ENCODE data around the gene LCORL. TPM values are rescaled to one million over a fixed set of nuclear protein-coding genes. Genes with fewer than 3 reads are reported as not detected.

LCORL gene
- total and polyA plus RNA-seq, 2 donors (not counting 3 experiments of a cell fraction or from before 2014, with no cell fraction given): 2.8 to 23.9 TPM

DNA sequence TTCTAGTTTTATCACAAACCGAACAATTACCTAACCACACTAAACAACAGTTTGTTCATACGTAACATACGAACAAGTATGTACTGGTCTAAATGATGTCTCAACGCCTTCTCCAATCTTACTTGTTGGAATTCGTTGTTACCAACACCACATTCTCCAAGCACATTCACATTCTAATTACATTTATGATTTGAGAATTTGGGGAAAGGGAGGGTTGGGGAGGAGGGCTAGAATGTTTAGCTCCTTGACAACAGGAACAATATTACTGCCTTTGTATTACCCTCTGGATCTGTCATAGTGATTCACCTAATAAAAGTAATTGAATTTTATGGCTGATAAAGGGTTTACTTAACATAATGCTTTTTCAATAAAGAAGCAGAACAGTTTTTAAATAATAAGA lies 24.4 kb downstream of the LCORL start:
- Histone ChIP-seq H3K4me2 (ENCODE audit: insufficient read depth, low read length) (no peak overlapping the region), H2AFZ (ENCODE audit: low read depth, low read length) (no peak overlapping the region), H3K9me1 (replicated peaks; ENCODE audit: control insufficient read depth, extremely low read depth, insufficient read depth, low read length) (peaks cover 3% of the 10 kb centered on the region), H3K4me1 (ENCODE audit: control insufficient read depth, extremely low read depth, insufficient read depth, low read length) (no peaks in the 10 kb centered on the region), H4K20me1 (replicated peaks; ENCODE audit: control insufficient read depth, extremely low read depth, insufficient read depth, low read length) (peaks cover 7% of the 10 kb centered on the region), H3K4me3 (replicated peaks in 1 of 3; ENCODE audit: insufficient read depth in 1 of 3, low read depth in 1 of 3, low read length in 3 of 3) (no peak overlapping the region), H3K9ac (replicated peaks; ENCODE audit: extremely low read depth, insufficient read depth, low read length) (no peak overlapping the region), H3K79me2 (ENCODE audit: control insufficient read depth, insufficient read depth, low read length) (peaks cover 41% of the 10 kb centered on the region), H3K27me3 (ENCODE audit: control insufficient read depth in 2 of 2, insufficient read depth in 2 of 2, low read length in 2 of 2) (no peaks in the 10 kb centered on the region), H3K36me3 (ENCODE audit: control insufficient read depth in 2 of 2, extremely low read depth in 1 of 2, insufficient read depth in 2 of 2, low read length in 2 of 2) (no peaks in the 10 kb centered on the region), H3K27ac (ENCODE audit: insufficient read depth, low read depth, low read length) (no peak overlapping the region), H3K9me3 (replicated peaks; ENCODE audit: control insufficient read depth, insufficient read depth, low read length) (no peaks in the 10 kb centered on the region)
- intact Hi-C loops (cut with micrococcal nuclease) (no loop called here), dilution Hi-C loops (cut with MboI; ENCODE audit: extremely low pct_ligation_motif_present, low sequenced_read_pairs) (no loop called here)
- BruUV-seq (replicated peaks): no TSS peak
- FAIRE-seq (no peak), DNase-seq (ENCODE audit: low read depth, low spot score) (no peak)
- TF ChIP-seq JUN (IDR thresholded peaks at IDR 0.05; ENCODE audit: borderline replicate concordance, insufficient read depth, insufficient read length, low read depth): no peak
- ChIA-PET POLR2A (no interaction called here), CTCF (interaction anchor here (1.3 kb wide), 1 partner anchor 180 kb away, joined by 3 read pairs; no protein-coding TSS in a partner anchor)

DNA sequence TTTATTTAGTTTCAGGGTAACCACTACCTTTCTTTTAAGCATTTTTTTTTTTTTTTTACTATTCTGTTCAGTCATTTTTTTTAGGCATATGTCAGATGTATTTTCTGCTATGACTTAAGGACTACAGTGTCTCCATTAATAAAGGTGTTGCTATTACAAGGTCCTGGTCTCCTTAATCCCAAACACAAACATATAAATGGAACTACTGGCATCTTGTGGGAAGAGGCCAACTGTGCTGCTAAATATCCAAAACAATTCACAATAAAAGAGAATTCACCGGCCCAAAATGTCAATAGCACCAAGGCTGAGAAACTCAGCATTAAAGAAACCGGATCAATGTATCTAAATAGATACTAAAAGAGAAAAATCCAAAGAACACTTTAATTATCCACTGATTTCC lies 26.4 kb downstream of the LCORL start:
- Histone ChIP-seq H3K9me3 (replicated peaks; ENCODE audit: control insufficient read depth, insufficient read depth, low read length) (no peaks in the 10 kb centered on the region), H2AFZ (ENCODE audit: low read depth, low read length) (no peak overlapping the region), H3K9me1 (replicated peaks; ENCODE audit: control insufficient read depth, extremely low read depth, insufficient read depth, low read length) (peaks cover 3% of the 10 kb centered on the region), H4K20me1 (replicated peaks; ENCODE audit: control insufficient read depth, extremely low read depth, insufficient read depth, low read length) (peaks cover 5% of the 10 kb centered on the region), H3K4me1 (ENCODE audit: control insufficient read depth, extremely low read depth, insufficient read depth, low read length) (no peaks in the 10 kb centered on the region), H3K27ac (ENCODE audit: insufficient read depth, low read depth, low read length) (no peak overlapping the region), H3K4me2 (ENCODE audit: insufficient read depth, low read length) (no peak overlapping the region), H3K4me3 (replicated peaks in 1 of 3; ENCODE audit: insufficient read depth in 1 of 3, low read depth in 1 of 3, low read length in 3 of 3) (no peak overlapping the region), H3K27me3 (ENCODE audit: control insufficient read depth in 2 of 2, insufficient read depth in 2 of 2, low read length in 2 of 2) (no peaks in the 10 kb centered on the region), H3K9ac (replicated peaks; ENCODE audit: extremely low read depth, insufficient read depth, low read length) (no peak overlapping the region), H3K79me2 (ENCODE audit: control insufficient read depth, insufficient read depth, low read length) (peaks cover 40% of the 10 kb centered on the region), H3K36me3 (ENCODE audit: control insufficient read depth in 2 of 2, extremely low read depth in 1 of 2, insufficient read depth in 2 of 2, low read length in 2 of 2) (no peaks in the 10 kb centered on the region)
- FAIRE-seq (no peak), DNase-seq (ENCODE audit: low read depth, low spot score) (no peak)
- TF ChIP-seq, protein P1, sequence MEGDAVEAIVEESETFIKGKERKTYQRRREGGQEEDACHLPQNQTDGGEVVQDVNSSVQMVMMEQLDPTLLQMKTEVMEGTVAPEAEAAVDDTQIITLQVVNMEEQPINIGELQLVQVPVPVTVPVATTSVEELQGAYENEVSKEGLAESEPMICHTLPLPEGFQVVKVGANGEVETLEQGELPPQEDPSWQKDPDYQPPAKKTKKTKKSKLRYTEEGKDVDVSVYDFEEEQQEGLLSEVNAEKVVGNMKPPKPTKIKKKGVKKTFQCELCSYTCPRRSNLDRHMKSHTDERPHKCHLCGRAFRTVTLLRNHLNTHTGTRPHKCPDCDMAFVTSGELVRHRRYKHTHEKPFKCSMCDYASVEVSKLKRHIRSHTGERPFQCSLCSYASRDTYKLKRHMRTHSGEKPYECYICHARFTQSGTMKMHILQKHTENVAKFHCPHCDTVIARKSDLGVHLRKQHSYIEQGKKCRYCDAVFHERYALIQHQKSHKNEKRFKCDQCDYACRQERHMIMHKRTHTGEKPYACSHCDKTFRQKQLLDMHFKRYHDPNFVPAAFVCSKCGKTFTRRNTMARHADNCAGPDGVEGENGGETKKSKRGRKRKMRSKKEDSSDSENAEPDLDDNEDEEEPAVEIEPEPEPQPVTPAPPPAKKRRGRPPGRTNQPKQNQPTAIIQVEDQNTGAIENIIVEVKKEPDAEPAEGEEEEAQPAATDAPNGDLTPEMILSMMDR (IDR thresholded peaks at IDR 0.05; ENCODE audit: extremely low read depth in 1 of 2, insufficient read depth in 1 of 2, low read depth in 1 of 2, low read length in 2 of 2): no peak
- TF ChIP-seq FOS (IDR thresholded peaks at IDR 0.05; ENCODE audit: borderline replicate concordance, insufficient read depth, low read length): no peak
- TF ChIP-seq POLR2AphosphoS5 (IDR thresholded peaks at IDR 0.05; ENCODE audit: insufficient read depth, low read depth, low read length): no peak
- TF ChIP-seq, protein P2, sequence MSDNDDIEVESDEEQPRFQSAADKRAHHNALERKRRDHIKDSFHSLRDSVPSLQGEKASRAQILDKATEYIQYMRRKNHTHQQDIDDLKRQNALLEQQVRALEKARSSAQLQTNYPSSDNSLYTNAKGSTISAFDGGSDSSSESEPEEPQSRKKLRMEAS (IDR thresholded peaks at IDR 0.05; ENCODE audit: insufficient read depth, insufficient read length): no peak
- TF ChIP-seq GATA2 (IDR thresholded peaks at IDR 0.05; ENCODE audit: insufficient read depth, insufficient read length, low read depth, low read length): no peak
- TF ChIP-seq POLR2A (IDR thresholded peaks at IDR 0.05; ENCODE audit: low read depth, low read length): no peak
- TF ChIP-seq JUN (IDR thresholded peaks at IDR 0.05; ENCODE audit: borderline replicate concordance, insufficient read depth, insufficient read length, low read depth): no peak
- TF ChIP-seq MYC (IDR thresholded peaks at IDR 0.05; ENCODE audit: low read depth, low read length): no peak
- TF ChIP-seq EZH2 (IDR thresholded peaks at IDR 0.05; ENCODE audit: borderline replicate concordance, low read depth, low read length, severe bottlenecking): no peak
- POLR2A ChIA-PET: no interaction called here
- intact Hi-C loops (cut with micrococcal nuclease) (no loop called here), dilution Hi-C loops (cut with MboI; ENCODE audit: extremely low pct_ligation_motif_present, low sequenced_read_pairs) (no loop called here)
- CTCF ChIA-PET: no interaction called here
- BruUV-seq (replicated peaks): no TSS peak

All from endothelial cell of umbilical vein (primary cell).